Hepatic stellate cell (primary cell): ENCODE measurements around the gene FREY1.

Experiments
- DNase-seq: peaks from one replicate; pipeline ENCODE4 v3.0.0; 2011; ENCODE audit warnings: low spot score

Gene FREY1

GRCh38 chr11:45906965-45907611 is at the start of gene FREY1:
Gene FREY1, minus strand, starts transcription at chr11:45907271. Its CDS starts 26 bp downstream, at chr11:45907245.
- no peak for DNase-seq

GRCh38 chr11:45949992-45950407 is 42.9 kb upstream of the FREY1 start:
- DNase-seq = no peak

- no peak for DNase-seq
Measured at GRCh38 chr11:45948356-45948755, 41.3 kb upstream of the FREY1 start.

GRCh38 chr11:45947885-45948284 is 40.8 kb upstream of the FREY1 start:
- DNase-seq = no peak

GRCh38 chr11:45945397-45945999 is 38.4 kb upstream of the FREY1 start:
- DNase-seq = no peak

GRCh38 chr11:45942381-45942780 is 35.3 kb upstream of the FREY1 start:
- DNase-seq = no peak

- DNase-seq = no peak
Measured at GRCh38 chr11:45941285-45941684, 34.2 kb upstream of the FREY1 start.

- no peak for DNase-seq
Measured at GRCh38 chr11:45939836-45940235, 32.8 kb upstream of the FREY1 start.

GRCh38 chr11:45937916-45938315 is 30.8 kb upstream of the FREY1 start:
- no peak for DNase-seq

- DNase-seq = no peak
Measured at GRCh38 chr11:45936511-45937054, 29.5 kb upstream of the FREY1 start.

- no peak for DNase-seq
Measured at GRCh38 chr11:45935349-45936064, 28.4 kb upstream of the FREY1 start.

- no peak for DNase-seq
Measured at GRCh38 chr11:45934580-45935318, 27.7 kb upstream of the FREY1 start.

GRCh38 chr11:45933846-45934579 is 26.9 kb upstream of the FREY1 start:
- no peak for DNase-seq

- no peak for DNase-seq
Measured at GRCh38 chr11:45933131-45933831, 26.2 kb upstream of the FREY1 start.

GRCh38 chr11:45932217-45932616 is 25.1 kb upstream of the FREY1 start:
- DNase-seq = no peak

GRCh38 chr11:45931739-45932138 is 24.7 kb upstream of the FREY1 start:
- no peak for DNase-seq

- DNase-seq = no peak
Measured at GRCh38 chr11:45930951-45931570, 24.0 kb upstream of the FREY1 start.

- no peak for DNase-seq
Measured at GRCh38 chr11:45930031-45930794, 23.1 kb upstream of the FREY1 start.

- DNase-seq = no peak
Measured at GRCh38 chr11:45929486-45930030, 22.5 kb upstream of the FREY1 start.
